H9 (cell line): ENCODE data around the gene THSD4. TPM values are rescaled to one million over a fixed set of nuclear protein-coding genes. Genes with fewer than 3 reads are reported as not detected.

Experiments
- DNase-seq: peaks from one replicate; pipeline ENCODE4 v3.0.0-alpha.2; 2017
- H2AFZ ChIP-seq: one replicate; pipeline ENCODE4 v1.6.1; 2013; ENCODE audit warnings: mild to moderate bottlenecking, low read length, control low read depth, moderate library complexity
- H2AK5ac ChIP-seq: 2 replicates; pipeline ENCODE4 v1.6.1; 2013; ENCODE audit warnings: low read length, control low read depth, mixed read lengths; ENCODE audit not compliant: insufficient read length
- H2BK120ac ChIP-seq: one replicate; pipeline ENCODE4 v1.6.1; 2013; ENCODE audit warnings: low read depth, mild to moderate bottlenecking, low read length, control low read depth, inconsistent platforms; ENCODE audit not compliant: poor library complexity, severe bottlenecking
- H2BK12ac ChIP-seq: 2 replicates; pipeline ENCODE4 v1.6.1; 2013; ENCODE audit warnings: low read length, control low read depth, mixed read lengths, low read depth; ENCODE audit not compliant: insufficient read length
- H2BK15ac ChIP-seq: 2 replicates; pipeline ENCODE4 v1.6.1; 2013; ENCODE audit warnings: low read depth, low read length, control low read depth
- H2BK20ac ChIP-seq: one replicate; pipeline ENCODE4 v1.6.1; 2013; ENCODE audit warnings: low read depth, mild to moderate bottlenecking, low read length, control low read depth, inconsistent platforms; ENCODE audit not compliant: poor library complexity, severe bottlenecking
- H2BK5ac ChIP-seq: 2 replicates; pipeline ENCODE4 v1.6.1; 2013; ENCODE audit warnings: low read length, control low read depth, mixed read lengths; ENCODE audit not compliant: insufficient read length
- H3K14ac ChIP-seq: 2 replicates; pipeline ENCODE4 v1.6.1; 2013; ENCODE audit warnings: low read length, control low read depth; ENCODE audit not compliant: insufficient read depth
- H3K18ac ChIP-seq: 2 replicates; pipeline ENCODE4 v1.6.1; 2013; ENCODE audit warnings: low read depth, mild to moderate bottlenecking, mixed read lengths, low read length, control low read depth; ENCODE audit not compliant: insufficient read length
- H3K23ac ChIP-seq: 2 replicates; pipeline ENCODE4 v1.6.1; 2013; ENCODE audit warnings: low read length, control low read depth, mixed read lengths, low read depth; ENCODE audit not compliant: insufficient read length
- H3K23me2 ChIP-seq: 2 replicates; pipeline ENCODE4 v1.6.1; 2013; ENCODE audit warnings: low read depth, mild to moderate bottlenecking, mixed read lengths, low read length, control low read depth; ENCODE audit not compliant: insufficient read length, poor library complexity, severe bottlenecking
- H3K27ac ChIP-seq: 2 replicates; pipeline ENCODE4 v1.5.1; 2013; ENCODE audit warnings: low read length, control low read depth, mixed read lengths, low read depth; ENCODE audit not compliant: insufficient read length
- H3K27me3 ChIP-seq: 2 replicates; pipeline ENCODE4 v1.6.1; 2013; ENCODE audit warnings: low read length, control low read depth, inconsistent platforms; ENCODE audit not compliant: insufficient read depth
- H3K4ac ChIP-seq: 2 replicates; pipeline ENCODE4 v1.6.1; 2013; ENCODE audit warnings: low read depth, mild to moderate bottlenecking, control low read depth, inconsistent platforms, low read length, moderate library complexity
- H3K4me1 ChIP-seq: 2 replicates; pipeline ENCODE4 v1.6.1; 2013; ENCODE audit warnings: low read length, control low read depth, inconsistent platforms; ENCODE audit not compliant: insufficient read depth
- H3K4me2 ChIP-seq: 2 replicates; pipeline ENCODE4 v1.6.1; 2013; ENCODE audit warnings: low read length, control low read depth, mixed read lengths; ENCODE audit not compliant: insufficient read length, insufficient read depth
- H3K56ac ChIP-seq: 2 replicates; pipeline ENCODE4 v1.6.1; 2013; ENCODE audit warnings: low read depth, mild to moderate bottlenecking, mixed read lengths, low read length, control low read depth; ENCODE audit not compliant: insufficient read length
- H3K79me1 ChIP-seq: 2 replicates; pipeline ENCODE4 v1.6.1; 2013; ENCODE audit warnings: low read depth, mild to moderate bottlenecking, moderate library complexity, low read length, control low read depth, inconsistent platforms; ENCODE audit not compliant: insufficient read depth, poor library complexity, severe bottlenecking
- H3K79me2 ChIP-seq: 2 replicates; pipeline ENCODE4 v1.6.1; 2013; ENCODE audit warnings: low read length, control low read depth, inconsistent platforms; ENCODE audit not compliant: insufficient read depth
- H3K9ac ChIP-seq: 2 replicates; pipeline ENCODE4 v1.6.1; 2013; ENCODE audit warnings: low read length, control low read depth, mixed read lengths; ENCODE audit not compliant: insufficient read length; ENCODE audit errors: extremely low read depth
- H3K9me3 ChIP-seq: one replicate; pipeline ENCODE4 v1.6.1; 2013; ENCODE audit warnings: low read depth, low read length, inconsistent platforms; ENCODE audit not compliant: control insufficient read depth
- H3T11ph ChIP-seq: one replicate; pipeline ENCODE4 v1.6.1; 2013; ENCODE audit warnings: mild to moderate bottlenecking, low read length, control low read depth, inconsistent platforms
- H4K20me1 ChIP-seq: one replicate; pipeline ENCODE4 v1.6.1; 2013; ENCODE audit not compliant: control insufficient read depth, insufficient read length, insufficient read depth
- H4K5ac ChIP-seq: 2 replicates; pipeline ENCODE4 v1.6.1; 2013; ENCODE audit warnings: low read depth, mild to moderate bottlenecking, mixed read lengths, low read length, control low read depth; ENCODE audit not compliant: insufficient read length
- H4K8ac ChIP-seq: replicated peaks from 2 replicates; pipeline ENCODE4 v1.6.1; 2013; ENCODE audit warnings: low read length, control low read depth, mixed read lengths, low read depth; ENCODE audit not compliant: insufficient read length
- H4K91ac ChIP-seq: 2 replicates; pipeline ENCODE4 v1.6.1; 2013; ENCODE audit warnings: low read depth, mild to moderate bottlenecking, moderate library complexity, mixed read lengths, low read length, control low read depth; ENCODE audit not compliant: insufficient read length
- H3K27ac Mint-ChIP-seq, 3 experiments: 2 replicates in 2 of 3; 3 replicates in 1 of 3; pipeline ENCODE4 v1.8.0; 2020 to 2021; ENCODE audit warnings: mixed read lengths in 3 of 3, mild to moderate bottlenecking in 1 of 3, moderate library complexity in 1 of 3
- H3K27me3 Mint-ChIP-seq: 2 replicates; pipeline ENCODE4 v1.8.0; 2021; ENCODE audit warnings: low read depth, mild to moderate bottlenecking, moderate library complexity, mixed read lengths
- H3K36me3 Mint-ChIP-seq, 3 experiments: 2 replicates in 2 of 3; 3 replicates in 1 of 3; pipeline ENCODE4 v1.8.0; 2020 to 2021; ENCODE audit warnings: low read depth in 3 of 3, mixed read lengths in 3 of 3; ENCODE audit not compliant: insufficient read depth in 1 of 3
- H3K4me1 Mint-ChIP-seq, 2 experiments: 2 replicates each; pipeline ENCODE4 v1.8.0; 2020; ENCODE audit warnings: mixed read lengths in 2 of 2
- H3K4me3 Mint-ChIP-seq, 2 experiments: 2 replicates in 1 of 2; 3 replicates in 1 of 2; pipeline ENCODE4 v1.8.0; 2020 to 2021; ENCODE audit warnings: mild to moderate bottlenecking in 2 of 2, mixed read lengths in 2 of 2, moderate library complexity in 1 of 2
- H3K9me3 Mint-ChIP-seq, 2 experiments: 2 replicates in 1 of 2; 3 replicates in 1 of 2; pipeline ENCODE4 v1.8.0; 2020; ENCODE audit warnings: mild to moderate bottlenecking in 2 of 2, mixed read lengths in 2 of 2, moderate library complexity in 1 of 2
- WGBS: extraction: QIAGEN DNeasy Blood & Tissue Kit; methylation state at CpG from one replicate; pipeline ENCODE4 v1.1.7; 2013; ENCODE audit warnings: missing lambda C conversion rate, low lambda C conversion rate, mixed read lengths; ENCODE audit not compliant: insufficient read length; ENCODE audit errors: extremely low coverage; 5-methylcytosine and 5-hydroxymethylcytosine counted together
- total RNA-seq: library from RNA; stranded (reverse); gene quantifications from 2 replicates; pipeline ENCODE4 v1.2.1, GENCODE V29; 2021
- TF ChIP-seq, protein P1 (sequence below): fragments of 200-600 bp; sonication (generic); conservative IDR thresholded peaks from 3 replicates; pipeline ENCODE4 v1.8.0; 2021; ENCODE audit warnings: antibody characterized with exemption, mild to moderate bottlenecking

The THSD4 gene
- total RNA-seq, 1 experiment from 2014 or later = 5.5 TPM

- peaks cover 10 to 11% of the 10 kb centered on the region in 2 experiments; a peak in 4 of 5 replicates for H3K9me3 Mint-ChIP-seq
- H3K27ac Mint-ChIP-seq = no peak overlapping the region
- no peak overlapping the region for H3K18ac ChIP-seq
- H3K4me1 ChIP-seq = no peaks in the 10 kb centered on the region
- H3K9me3 ChIP-seq = no peaks in the 10 kb centered on the region
- no peak overlapping the region for H3K4me3 Mint-ChIP-seq
- no peak overlapping the region for H2BK120ac ChIP-seq
- no peak overlapping the region for H4K5ac ChIP-seq
- no peaks in the 10 kb centered on the region for H3K4me1 Mint-ChIP-seq
- no peak overlapping the region for H3K9ac ChIP-seq
- no peak overlapping the region for H2BK12ac ChIP-seq
- TF ChIP-seq, protein P1, sequence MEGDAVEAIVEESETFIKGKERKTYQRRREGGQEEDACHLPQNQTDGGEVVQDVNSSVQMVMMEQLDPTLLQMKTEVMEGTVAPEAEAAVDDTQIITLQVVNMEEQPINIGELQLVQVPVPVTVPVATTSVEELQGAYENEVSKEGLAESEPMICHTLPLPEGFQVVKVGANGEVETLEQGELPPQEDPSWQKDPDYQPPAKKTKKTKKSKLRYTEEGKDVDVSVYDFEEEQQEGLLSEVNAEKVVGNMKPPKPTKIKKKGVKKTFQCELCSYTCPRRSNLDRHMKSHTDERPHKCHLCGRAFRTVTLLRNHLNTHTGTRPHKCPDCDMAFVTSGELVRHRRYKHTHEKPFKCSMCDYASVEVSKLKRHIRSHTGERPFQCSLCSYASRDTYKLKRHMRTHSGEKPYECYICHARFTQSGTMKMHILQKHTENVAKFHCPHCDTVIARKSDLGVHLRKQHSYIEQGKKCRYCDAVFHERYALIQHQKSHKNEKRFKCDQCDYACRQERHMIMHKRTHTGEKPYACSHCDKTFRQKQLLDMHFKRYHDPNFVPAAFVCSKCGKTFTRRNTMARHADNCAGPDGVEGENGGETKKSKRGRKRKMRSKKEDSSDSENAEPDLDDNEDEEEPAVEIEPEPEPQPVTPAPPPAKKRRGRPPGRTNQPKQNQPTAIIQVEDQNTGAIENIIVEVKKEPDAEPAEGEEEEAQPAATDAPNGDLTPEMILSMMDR = no peak
- WGBS = no CpG with 5 or more reads among the region's 4 CpGs
- H3K27me3 ChIP-seq = no peaks in the 10 kb centered on the region
- no peak overlapping the region for H2BK15ac ChIP-seq
- no peaks in the 10 kb centered on the region; the same call in 1 of the 2 replicates for H3K27me3 Mint-ChIP-seq
- H3K56ac ChIP-seq = no peak overlapping the region
- H2AFZ ChIP-seq = no peak overlapping the region
- no peak for DNase-seq
- no peak overlapping the region for H3K23ac ChIP-seq
- no peak overlapping the region for H2AK5ac ChIP-seq
- no peak overlapping the region for H2BK5ac ChIP-seq
- H3K14ac ChIP-seq = no peak overlapping the region
- no peak overlapping the region for H3K4me2 ChIP-seq
- H3K23me2 ChIP-seq = no peaks in the 10 kb centered on the region
- H3K4ac ChIP-seq = no peak overlapping the region
- no peak overlapping the region for H3T11ph ChIP-seq
- no peaks in the 10 kb centered on the region for H3K79me2 ChIP-seq
- no peaks in the 10 kb centered on the region for H3K79me1 ChIP-seq
- 0 out of 7 replicates have a peak, but pooled peaks cover 0 to 6% (median 2%) of the 10 kb centered on the region in 3 experiments for H3K36me3 Mint-ChIP-seq
- H2BK20ac ChIP-seq = no peak overlapping the region
- no peak overlapping the region for H4K91ac ChIP-seq
- H3K27ac ChIP-seq = no peak overlapping the region
- no peak overlapping the region for H4K8ac ChIP-seq
- H4K20me1 ChIP-seq = no peaks in the 10 kb centered on the region
These were observed 381.2 kb downstream of the THSD4 start for GRCh38 chr15:71496336-71496955.
